Measurements from ENCODE around the gene KRTAP10-12. TPM values are rescaled to one million over a fixed set of nuclear protein-coding genes. Genes with fewer than 3 reads are reported as not detected.
A peak's percentile ranks its signal among the peaks of the same experiment; 100 is the strongest.

The KRTAP10-12 gene
- total RNA-seq, 1 experiment from 2014 or later, result not detected

DNA sequence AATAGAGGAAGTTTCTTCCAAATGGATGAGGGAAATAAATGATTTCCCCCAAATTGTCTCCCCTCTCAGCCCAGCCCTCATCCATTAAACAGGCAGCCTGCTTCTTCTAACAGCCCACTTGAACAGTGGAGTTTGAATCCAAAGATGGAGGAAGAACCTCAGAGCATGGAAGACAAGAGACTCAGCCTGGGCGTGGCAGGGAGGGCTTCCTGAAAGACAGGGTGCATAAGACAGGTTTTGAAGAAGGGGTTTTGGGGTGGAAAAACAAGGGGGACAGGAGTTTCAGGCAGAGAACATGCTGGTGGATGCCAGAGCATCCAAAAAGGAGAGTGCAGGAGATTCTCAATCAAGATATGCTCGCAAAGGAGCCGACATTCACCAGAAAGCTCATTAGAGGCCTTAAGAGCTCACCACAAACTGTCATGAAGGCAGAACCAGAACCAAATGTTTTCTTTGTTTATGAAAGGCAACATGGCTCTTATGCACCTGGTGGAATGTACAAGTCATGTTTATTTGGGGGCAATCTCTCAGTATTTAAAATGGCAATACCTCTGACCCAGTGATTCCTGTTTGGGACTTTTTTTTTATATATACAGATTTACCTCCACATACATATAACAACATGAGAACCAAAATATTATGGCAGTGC, 40.9 kb downstream of the KRTAP10-12 start:
- DNase-seq, result peak; percentile 9
- H3K27me3 ChIP-seq (ENCODE audit: control insufficient read depth, insufficient read depth, low read length), result no peaks in the 10 kb centered on the region
- H3K4me3 ChIP-seq (ENCODE audit: insufficient read depth, low read depth, low read length), result no peak overlapping the region
- H3K36me3 ChIP-seq (replicated peaks; ENCODE audit: control insufficient read depth, insufficient read depth, low read length), result no peaks in the 10 kb centered on the region

- Histone ChIP-seq H3K36me3 (replicated peaks; ENCODE audit: control insufficient read depth, insufficient read depth, low read length) (no peaks in the 10 kb centered on the region), H3K4me3 (ENCODE audit: insufficient read depth, low read depth, low read length) (no peak overlapping the region), H3K27me3 (ENCODE audit: control insufficient read depth, insufficient read depth, low read length) (no peaks in the 10 kb centered on the region)
- peak; percentile 10 for DNase-seq
These were observed 41.6 kb downstream of the KRTAP10-12 start for GRCh38 chr21:44738621-44739020.

GRCh38 chr21:44739316-44739715, 42.3 kb downstream of the KRTAP10-12 start:
- Histone ChIP-seq H3K4me3 (ENCODE audit: insufficient read depth, low read depth, low read length) (no peak overlapping the region), H3K36me3 (replicated peaks; ENCODE audit: control insufficient read depth, insufficient read depth, low read length) (no peaks in the 10 kb centered on the region), H3K27me3 (ENCODE audit: control insufficient read depth, insufficient read depth, low read length) (no peaks in the 10 kb centered on the region)
- DNase-seq, result peak; percentile 20

GRCh38 chr21:44740742-44741141, 43.8 kb downstream of the KRTAP10-12 start:
- DNase-seq, result peak; percentile 65

DNA sequence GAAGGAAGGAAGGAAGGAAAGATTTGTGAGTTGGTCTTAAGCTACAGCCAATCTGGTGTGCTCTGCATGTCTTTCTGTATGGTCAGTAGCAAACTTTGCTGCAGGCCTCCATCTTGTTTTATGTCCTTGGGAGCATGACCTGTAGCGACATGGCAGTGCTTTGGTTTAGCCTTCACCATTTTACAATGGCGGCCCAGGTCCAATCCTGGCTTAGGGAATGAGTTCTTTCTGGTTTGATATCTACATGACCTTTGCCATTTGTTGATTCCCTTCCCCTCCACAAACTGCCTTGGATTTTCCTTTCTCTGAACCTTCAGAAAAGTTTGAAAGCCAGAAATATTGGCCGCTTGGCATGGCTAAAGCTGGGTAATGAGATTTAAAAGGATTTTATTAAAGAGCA, 44.9 kb downstream of the KRTAP10-12 start:
- H3K36me3 ChIP-seq (replicated peaks; ENCODE audit: control insufficient read depth, insufficient read depth, low read length), result no peaks in the 10 kb centered on the region
- no peak for DNase-seq
- H3K4me3 ChIP-seq (ENCODE audit: insufficient read depth, low read depth, low read length), result no peak overlapping the region
- H3K27me3 ChIP-seq (ENCODE audit: control insufficient read depth, insufficient read depth, low read length), result no peaks in the 10 kb centered on the region

More at GRCh38 chr21:44740742-44741141, 43.8 kb downstream of the KRTAP10-12 start:
- Histone ChIP-seq H3K4me3 (ENCODE audit: insufficient read depth, low read depth, low read length) (no peak overlapping the region), H3K36me3 (replicated peaks; ENCODE audit: control insufficient read depth, insufficient read depth, low read length) (no peaks in the 10 kb centered on the region), H3K27me3 (ENCODE audit: control insufficient read depth, insufficient read depth, low read length) (no peaks in the 10 kb centered on the region)

DNA sequence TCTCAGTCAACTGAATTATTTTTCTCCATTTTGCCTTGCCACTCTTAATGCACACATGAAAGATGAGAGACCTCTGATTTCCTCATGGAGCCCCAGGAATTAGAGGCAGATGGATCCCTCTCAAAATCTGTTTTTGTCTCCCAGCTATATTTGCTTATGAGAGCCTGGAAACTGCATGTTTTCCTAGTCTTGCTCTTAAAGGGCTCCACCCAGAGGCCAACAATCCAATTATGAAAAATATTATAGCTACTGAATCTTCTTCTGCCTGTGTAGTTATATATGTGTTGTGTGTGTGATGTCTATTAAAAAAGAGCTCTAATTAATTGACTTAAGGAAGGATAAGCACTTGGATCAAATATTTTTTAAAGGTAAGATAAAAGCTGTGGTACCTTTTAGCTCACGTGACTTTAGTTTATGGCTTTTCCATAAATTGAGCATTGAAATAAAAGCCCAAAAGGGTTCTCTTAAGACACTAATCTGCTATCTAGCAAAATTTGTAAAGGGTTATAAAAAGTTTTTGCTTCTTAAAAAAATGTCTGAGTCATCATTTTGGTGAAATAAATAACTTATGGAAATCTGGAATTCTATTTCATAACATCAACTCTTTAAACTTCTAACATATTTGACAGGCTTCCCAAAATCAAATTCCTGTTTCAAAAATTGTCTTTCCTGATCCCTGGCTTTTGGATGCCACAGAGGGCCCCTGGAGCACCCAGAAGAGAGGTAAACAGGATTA, 45.6 kb downstream of the KRTAP10-12 start:
- DNase-seq, result no peak
- no peaks in the 10 kb centered on the region for H3K27me3 ChIP-seq (ENCODE audit: control insufficient read depth, insufficient read depth, low read length)
- no peaks in the 10 kb centered on the region for H3K36me3 ChIP-seq (replicated peaks; ENCODE audit: control insufficient read depth, insufficient read depth, low read length)
- H3K4me3 ChIP-seq (ENCODE audit: insufficient read depth, low read depth, low read length), result no peak overlapping the region

Other genes starting within 250 kb of the KRTAP10-12 start
- 3.8 and 4.6 TPM in 2 replicates for gene LRRC3, start 241.7 kb upstream of the KRTAP10-12 start, total RNA-seq (2014; rRNA removed; shearing (Covaris generic))
- gene KRTAP10-1, start 157.0 kb upstream of the KRTAP10-12 start, total RNA-seq (2014; rRNA removed; shearing (Covaris generic)), result not detected in 2 replicates
- not detected in 2 replicates for gene KRTAP10-2, start 145.7 kb upstream of the KRTAP10-12 start, total RNA-seq (2014; rRNA removed; shearing (Covaris generic))
- not detected in 2 replicates for gene KRTAP10-3, start 138.4 kb upstream of the KRTAP10-12 start, total RNA-seq (2014; rRNA removed; shearing (Covaris generic))
- not detected in 2 replicates for gene KRTAP10-4, start 123.4 kb upstream of the KRTAP10-12 start, total RNA-seq (2014; rRNA removed; shearing (Covaris generic))
- not detected in 2 replicates for gene KRTAP10-5, start 116.6 kb upstream of the KRTAP10-12 start, total RNA-seq (2014; rRNA removed; shearing (Covaris generic))
- not detected in 2 replicates for gene KRTAP10-6, start 104.7 kb upstream of the KRTAP10-12 start, total RNA-seq (2014; rRNA removed; shearing (Covaris generic))
- not detected in 2 replicates for gene KRTAP10-7, start 96.6 kb upstream of the KRTAP10-12 start, total RNA-seq (2014; rRNA removed; shearing (Covaris generic))
- gene KRTAP10-8, start 85.1 kb upstream of the KRTAP10-12 start, total RNA-seq (2014; rRNA removed; shearing (Covaris generic)), result not detected in 2 replicates
- gene KRTAP10-9, start 70.1 kb upstream of the KRTAP10-12 start, total RNA-seq (2014; rRNA removed; shearing (Covaris generic)), result not detected in 2 replicates
- not detected in 2 replicates for gene KRTAP10-10, start 59.8 kb upstream of the KRTAP10-12 start, total RNA-seq (2014; rRNA removed; shearing (Covaris generic))
- not detected in 2 replicates for gene KRTAP10-11, start 50.8 kb upstream of the KRTAP10-12 start, total RNA-seq (2014; rRNA removed; shearing (Covaris generic))
- not detected in 2 replicates for gene KRTAP12-4, start 42.5 kb upstream of the KRTAP10-12 start, total RNA-seq (2014; rRNA removed; shearing (Covaris generic))
- gene KRTAP12-3, start 39.2 kb upstream of the KRTAP10-12 start, total RNA-seq (2014; rRNA removed; shearing (Covaris generic)), result not detected in 2 replicates
- not detected in 2 replicates for gene KRTAP12-2, start 30.2 kb upstream of the KRTAP10-12 start, total RNA-seq (2014; rRNA removed; shearing (Covaris generic))
- gene KRTAP12-1, start 15.0 kb upstream of the KRTAP10-12 start, total RNA-seq (2014; rRNA removed; shearing (Covaris generic)), result 0.17 TPM in 1 of 2 replicates, not detected in the other
- gene TSPEAR, start 14.4 kb downstream of the KRTAP10-12 start, total RNA-seq (2014; rRNA removed; shearing (Covaris generic)), result 1.0 and 1.8 TPM in 2 replicates
- gene UBE2G2, start 104.6 kb downstream of the KRTAP10-12 start, total RNA-seq (2014; rRNA removed; shearing (Covaris generic)), result 66.4 and 76.8 TPM in 2 replicates
- gene SUMO3, start 120.9 kb downstream of the KRTAP10-12 start, total RNA-seq (2014; rRNA removed; shearing (Covaris generic)), result 80.8 and 91.1 TPM in 2 replicates
- gene PTTG1IP, start 176.5 kb downstream of the KRTAP10-12 start, total RNA-seq (2014; rRNA removed; shearing (Covaris generic)), result 117 and 134 TPM in 2 replicates
- gene ITGB2, start 223.7 kb downstream of the KRTAP10-12 start, total RNA-seq (2014; rRNA removed; shearing (Covaris generic)), result 1.4 and 2.4 TPM in 2 replicates
- 30.3 and 35.0 TPM in 2 replicates for gene SLX9, start 242.9 kb downstream of the KRTAP10-12 start, total RNA-seq (2014; rRNA removed; shearing (Covaris generic))